ENCODE measurements around the gene TIMM10B. TPM values are rescaled to one million over a fixed set of nuclear protein-coding genes. Genes with fewer than 3 reads are reported as not detected.

TIMM10B gene
- total and polyA plus RNA-seq, 2 of the 4 experiments (the other 2 are of a cell fraction): 24.7 to 27.1 TPM

DNA sequence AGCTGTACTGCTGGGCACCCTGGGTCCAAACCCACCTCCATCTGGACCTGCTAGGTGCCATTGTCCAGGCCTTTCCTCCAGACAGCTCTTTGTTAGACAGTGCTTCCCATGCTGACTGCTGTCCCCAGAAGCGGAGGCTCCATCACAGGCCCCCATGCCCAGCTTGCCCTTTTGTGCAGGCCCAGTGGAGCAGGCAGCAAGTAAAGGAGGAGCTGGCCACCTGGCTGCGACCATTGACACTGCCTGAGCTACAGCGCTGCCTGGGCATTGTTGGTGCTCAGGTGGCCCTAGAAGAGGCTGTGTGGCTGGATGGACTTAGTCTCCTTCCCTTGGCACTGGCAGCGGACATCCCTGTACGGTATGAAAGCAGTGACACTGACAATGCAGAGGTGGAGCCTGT, 17.2 kb downstream of the TIMM10B start:
- Histone ChIP-seq H3K14ac (replicated peaks; ENCODE audit: low read depth, low read length) (no peak overlapping the region), H2BK15ac (ENCODE audit: low read depth, low read length) (no peak overlapping the region), H4K5ac (ENCODE audit: low read depth, low read length) (no peak overlapping the region), H3K9me1 (ENCODE audit: insufficient read depth, low read length) (peaks cover 9% of the 10 kb centered on the region; the same call in 1 of the 2 replicates), H2AK5ac (ENCODE audit: low read depth, low read length) (no peak overlapping the region), H3K27ac (ENCODE audit: insufficient read depth, low read length) (no peak overlapping the region), H3K9ac (ENCODE audit: low read depth, low read length) (no peak overlapping the region), H3K79me1 (ENCODE audit: low read depth in 1 of 2, low read length in 2 of 2) (peaks cover 4 to 8% of the 10 kb centered on the region in 2 experiments; a peak in 2 of 4 replicates), H3K4me3 (ENCODE audit: insufficient read depth, low read depth, low read length) (no peak overlapping the region), H3K4me1 (ENCODE audit: control insufficient read depth, insufficient read depth, low read length) (no peaks in the 10 kb centered on the region), H4K91ac (ENCODE audit: insufficient read depth, low read depth, low read length) (no peak overlapping the region), H3K36me3 (ENCODE audit: control insufficient read depth, insufficient read depth, low read length) (peaks cover 16% of the 10 kb centered on the region), H2BK5ac (ENCODE audit: low read depth, low read length, poor library complexity, severe bottlenecking) (no peak overlapping the region), H3K56ac (ENCODE audit: extremely low read depth, insufficient read depth, low read length) (no peak overlapping the region), H2AK9ac (replicated peaks; ENCODE audit: low read depth, low read length, poor library complexity) (no peak overlapping the region), H4K8ac (ENCODE audit: low read depth in 2 of 2, low read length in 2 of 2) (no peak overlapping the region), H3K4me2 (ENCODE audit: low read depth, low read length) (no peak overlapping the region), H3K4ac (ENCODE audit: low read depth, low read length) (no peak overlapping the region), H3K9me3 (ENCODE audit: control insufficient read depth, insufficient read depth, low read length) (no peaks in the 10 kb centered on the region), H2BK20ac (ENCODE audit: low read depth, low read length) (no peak overlapping the region), H4K20me1 (ENCODE audit: insufficient read depth, low read length) (no peaks in the 10 kb centered on the region), H3K23ac (ENCODE audit: low read depth, low read length) (no peak overlapping the region), H3K18ac (ENCODE audit: low read depth, low read length) (no peak overlapping the region), H2AFZ (replicated peaks; ENCODE audit: low read length, poor library complexity) (no peak overlapping the region), H2BK120ac (ENCODE audit: low read depth, low read length) (no peak overlapping the region), H3K27me3 (ENCODE audit: control insufficient read depth, insufficient read depth, low read length) (no peaks in the 10 kb centered on the region)
- intact Hi-C loops (cut with micrococcal nuclease): no loop called here
- in situ Hi-C loops (cut with MboI; ENCODE audit: low sequenced_read_pairs): no loop called here
- no TSS peak for BruUV-seq (replicated peaks)
- dilution Hi-C loops (cut with HindIII; ENCODE audit: low sequenced_read_pairs, unreplicated experiment): no loop called here
- DNase-seq (no peak), ATAC-seq (ENCODE audit: low read depth) (no peak)
- 100% methylated on average over 5 of the region's 5 CpGs; no CpG with 5 or more reads in 1 of the 2 experiments for WGBS, 2 experiments (ENCODE audit: extremely low coverage in 2 of 2, insufficient read length in 1 of 2)
- POLR2A ChIA-PET (ENCODE audit: unreplicated experiment): no interaction called here
- CTCF ChIA-PET: no interaction called here
- TF ChIP-seq CEBPB (IDR thresholded peaks at IDR 0.05; ENCODE audit: low read depth, low read length) (no peak), MAZ (IDR thresholded peaks at IDR 0.05; ENCODE audit: borderline replicate concordance, low read depth, low read length) (no peak), FOS (IDR thresholded peaks at IDR 0.05; ENCODE audit: low read depth, low read length) (no peak), MXI1 (IDR thresholded peaks at IDR 0.05; ENCODE audit: borderline replicate concordance, low read depth, low read length) (no peak), MAFK (IDR thresholded peaks at IDR 0.05; ENCODE audit: low read depth, low read length) (no peak), POLR2A (IDR thresholded peaks at IDR 0.05; ENCODE audit: low read depth, low read length) (no peak), RAD21 (IDR thresholded peaks at IDR 0.05; ENCODE audit: low read length) (no peak), NFE2L2 (IDR thresholded peaks at IDR 0.05; ENCODE audit: low read depth, low read length) (no peak)
- TF ChIP-seq, protein P1, sequence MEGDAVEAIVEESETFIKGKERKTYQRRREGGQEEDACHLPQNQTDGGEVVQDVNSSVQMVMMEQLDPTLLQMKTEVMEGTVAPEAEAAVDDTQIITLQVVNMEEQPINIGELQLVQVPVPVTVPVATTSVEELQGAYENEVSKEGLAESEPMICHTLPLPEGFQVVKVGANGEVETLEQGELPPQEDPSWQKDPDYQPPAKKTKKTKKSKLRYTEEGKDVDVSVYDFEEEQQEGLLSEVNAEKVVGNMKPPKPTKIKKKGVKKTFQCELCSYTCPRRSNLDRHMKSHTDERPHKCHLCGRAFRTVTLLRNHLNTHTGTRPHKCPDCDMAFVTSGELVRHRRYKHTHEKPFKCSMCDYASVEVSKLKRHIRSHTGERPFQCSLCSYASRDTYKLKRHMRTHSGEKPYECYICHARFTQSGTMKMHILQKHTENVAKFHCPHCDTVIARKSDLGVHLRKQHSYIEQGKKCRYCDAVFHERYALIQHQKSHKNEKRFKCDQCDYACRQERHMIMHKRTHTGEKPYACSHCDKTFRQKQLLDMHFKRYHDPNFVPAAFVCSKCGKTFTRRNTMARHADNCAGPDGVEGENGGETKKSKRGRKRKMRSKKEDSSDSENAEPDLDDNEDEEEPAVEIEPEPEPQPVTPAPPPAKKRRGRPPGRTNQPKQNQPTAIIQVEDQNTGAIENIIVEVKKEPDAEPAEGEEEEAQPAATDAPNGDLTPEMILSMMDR (conservative IDR thresholded peaks at IDR 0.05; ENCODE audit: low read depth, low read length): no peak
- TF ChIP-seq, protein P2, sequence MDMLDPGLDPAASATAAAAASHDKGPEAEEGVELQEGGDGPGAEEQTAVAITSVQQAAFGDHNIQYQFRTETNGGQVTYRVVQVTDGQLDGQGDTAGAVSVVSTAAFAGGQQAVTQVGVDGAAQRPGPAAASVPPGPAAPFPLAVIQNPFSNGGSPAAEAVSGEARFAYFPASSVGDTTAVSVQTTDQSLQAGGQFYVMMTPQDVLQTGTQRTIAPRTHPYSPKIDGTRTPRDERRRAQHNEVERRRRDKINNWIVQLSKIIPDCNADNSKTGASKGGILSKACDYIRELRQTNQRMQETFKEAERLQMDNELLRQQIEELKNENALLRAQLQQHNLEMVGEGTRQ (IDR thresholded peaks at IDR 0.05; ENCODE audit: low read depth, low read length): no peak

All from IMR-90 (cell line).